ENCODE results near the gene SHH.

DNA sequence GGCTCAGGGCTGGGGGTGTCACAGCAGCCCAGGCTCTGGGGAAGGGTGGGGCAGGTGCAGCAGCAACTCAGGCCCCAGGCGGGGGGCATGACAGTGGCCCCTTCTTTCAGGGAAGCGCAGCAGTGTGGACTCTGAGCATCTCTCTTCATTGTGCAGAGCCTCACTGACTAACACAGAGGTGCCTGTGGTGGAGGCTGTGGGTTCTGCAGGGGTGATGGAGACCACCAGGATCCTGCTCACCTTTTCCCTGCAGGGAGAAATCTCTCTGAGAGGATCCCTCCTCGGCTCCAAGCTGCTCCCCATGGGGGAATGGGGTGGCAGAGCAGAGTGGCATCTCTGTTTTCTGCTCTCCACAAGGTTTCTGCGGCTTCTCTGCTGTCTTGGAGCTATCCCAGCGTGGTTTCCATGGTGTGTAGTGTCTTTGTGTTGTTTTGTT, 37.8 kb upstream of the SHH start:
- TF ChIP-seq, protein P1, sequence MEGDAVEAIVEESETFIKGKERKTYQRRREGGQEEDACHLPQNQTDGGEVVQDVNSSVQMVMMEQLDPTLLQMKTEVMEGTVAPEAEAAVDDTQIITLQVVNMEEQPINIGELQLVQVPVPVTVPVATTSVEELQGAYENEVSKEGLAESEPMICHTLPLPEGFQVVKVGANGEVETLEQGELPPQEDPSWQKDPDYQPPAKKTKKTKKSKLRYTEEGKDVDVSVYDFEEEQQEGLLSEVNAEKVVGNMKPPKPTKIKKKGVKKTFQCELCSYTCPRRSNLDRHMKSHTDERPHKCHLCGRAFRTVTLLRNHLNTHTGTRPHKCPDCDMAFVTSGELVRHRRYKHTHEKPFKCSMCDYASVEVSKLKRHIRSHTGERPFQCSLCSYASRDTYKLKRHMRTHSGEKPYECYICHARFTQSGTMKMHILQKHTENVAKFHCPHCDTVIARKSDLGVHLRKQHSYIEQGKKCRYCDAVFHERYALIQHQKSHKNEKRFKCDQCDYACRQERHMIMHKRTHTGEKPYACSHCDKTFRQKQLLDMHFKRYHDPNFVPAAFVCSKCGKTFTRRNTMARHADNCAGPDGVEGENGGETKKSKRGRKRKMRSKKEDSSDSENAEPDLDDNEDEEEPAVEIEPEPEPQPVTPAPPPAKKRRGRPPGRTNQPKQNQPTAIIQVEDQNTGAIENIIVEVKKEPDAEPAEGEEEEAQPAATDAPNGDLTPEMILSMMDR (IDR thresholded peaks at IDR 0.05), result no peak
- no peak for TF ChIP-seq POLR2A (IDR thresholded peaks at IDR 0.05)
